Thyroid gland (tissue), 4 donors: ENCODE measurements around the gene OR5B12.

ENCODE experiments used
- POLR2A ChIP-seq, 2 donors: fragments of 450-650 bp; IDR thresholded peaks; one replicate each; pipeline ENCODE4 v1.6.1; 2017; ENCODE audit warnings: antibody characterized with exemption in 2 of 2, mild to moderate bottlenecking in 2 of 2, moderate library complexity in 1 of 2
- TF ChIP-seq, protein P1 (sequence below), 6 experiments: fragments of 200-600 bp in 3 of 6; fragments of 450-650 bp in 3 of 6; sonication (generic) in 3 of 6; IDR thresholded peaks; one replicate each; pipeline ENCODE4 v1.5.1; 2016 to 2019; ENCODE audit warnings: antibody characterized with exemption in 6 of 6, mild to moderate bottlenecking in 2 of 6, inconsistent platforms in 1 of 6, moderate library complexity in 1 of 6

DNA sequence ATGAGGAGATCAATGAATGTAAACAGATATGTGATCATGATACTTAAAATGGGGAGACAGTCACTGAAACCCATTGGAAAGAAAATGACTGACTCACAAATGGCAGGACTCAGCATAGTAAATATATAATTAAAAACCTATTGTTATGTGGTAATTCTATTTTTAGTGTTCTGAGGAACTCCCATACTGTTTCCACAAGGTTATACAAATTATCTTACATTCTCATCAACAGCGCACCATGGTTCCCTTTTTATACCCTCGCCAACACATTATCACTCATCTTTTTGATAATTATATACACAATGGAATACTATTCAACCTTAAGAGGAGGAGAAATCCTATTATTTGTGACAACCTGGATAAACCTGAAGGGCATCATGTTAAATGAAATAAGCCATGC, 48.8 kb upstream of the OR5B12 start:
- no peak for TF ChIP-seq POLR2A (IDR thresholded peaks at IDR 0.05)
- TF ChIP-seq, protein P1, sequence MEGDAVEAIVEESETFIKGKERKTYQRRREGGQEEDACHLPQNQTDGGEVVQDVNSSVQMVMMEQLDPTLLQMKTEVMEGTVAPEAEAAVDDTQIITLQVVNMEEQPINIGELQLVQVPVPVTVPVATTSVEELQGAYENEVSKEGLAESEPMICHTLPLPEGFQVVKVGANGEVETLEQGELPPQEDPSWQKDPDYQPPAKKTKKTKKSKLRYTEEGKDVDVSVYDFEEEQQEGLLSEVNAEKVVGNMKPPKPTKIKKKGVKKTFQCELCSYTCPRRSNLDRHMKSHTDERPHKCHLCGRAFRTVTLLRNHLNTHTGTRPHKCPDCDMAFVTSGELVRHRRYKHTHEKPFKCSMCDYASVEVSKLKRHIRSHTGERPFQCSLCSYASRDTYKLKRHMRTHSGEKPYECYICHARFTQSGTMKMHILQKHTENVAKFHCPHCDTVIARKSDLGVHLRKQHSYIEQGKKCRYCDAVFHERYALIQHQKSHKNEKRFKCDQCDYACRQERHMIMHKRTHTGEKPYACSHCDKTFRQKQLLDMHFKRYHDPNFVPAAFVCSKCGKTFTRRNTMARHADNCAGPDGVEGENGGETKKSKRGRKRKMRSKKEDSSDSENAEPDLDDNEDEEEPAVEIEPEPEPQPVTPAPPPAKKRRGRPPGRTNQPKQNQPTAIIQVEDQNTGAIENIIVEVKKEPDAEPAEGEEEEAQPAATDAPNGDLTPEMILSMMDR (IDR thresholded peaks at IDR 0.05) = no peak
